CD4-positive, alpha-beta T cell treated with Interleukin-1 beta for 1 hour (primary cell): ENCODE data around the gene IQCH.
A peak's percentile ranks its signal among the peaks of the same experiment; 100 is the strongest.
"Not testable (repeated sequence)": the region's sequence is repeated elsewhere in the genome, so short reads cannot be mapped to it uniquely, and the experiment has no call there.

Experiments
- DNase-seq, 2 donors: peaks; one replicate each; pipeline ENCODE4 v3.0.0-alpha.2; 2020 to 2022

IQCH gene

DNA sequence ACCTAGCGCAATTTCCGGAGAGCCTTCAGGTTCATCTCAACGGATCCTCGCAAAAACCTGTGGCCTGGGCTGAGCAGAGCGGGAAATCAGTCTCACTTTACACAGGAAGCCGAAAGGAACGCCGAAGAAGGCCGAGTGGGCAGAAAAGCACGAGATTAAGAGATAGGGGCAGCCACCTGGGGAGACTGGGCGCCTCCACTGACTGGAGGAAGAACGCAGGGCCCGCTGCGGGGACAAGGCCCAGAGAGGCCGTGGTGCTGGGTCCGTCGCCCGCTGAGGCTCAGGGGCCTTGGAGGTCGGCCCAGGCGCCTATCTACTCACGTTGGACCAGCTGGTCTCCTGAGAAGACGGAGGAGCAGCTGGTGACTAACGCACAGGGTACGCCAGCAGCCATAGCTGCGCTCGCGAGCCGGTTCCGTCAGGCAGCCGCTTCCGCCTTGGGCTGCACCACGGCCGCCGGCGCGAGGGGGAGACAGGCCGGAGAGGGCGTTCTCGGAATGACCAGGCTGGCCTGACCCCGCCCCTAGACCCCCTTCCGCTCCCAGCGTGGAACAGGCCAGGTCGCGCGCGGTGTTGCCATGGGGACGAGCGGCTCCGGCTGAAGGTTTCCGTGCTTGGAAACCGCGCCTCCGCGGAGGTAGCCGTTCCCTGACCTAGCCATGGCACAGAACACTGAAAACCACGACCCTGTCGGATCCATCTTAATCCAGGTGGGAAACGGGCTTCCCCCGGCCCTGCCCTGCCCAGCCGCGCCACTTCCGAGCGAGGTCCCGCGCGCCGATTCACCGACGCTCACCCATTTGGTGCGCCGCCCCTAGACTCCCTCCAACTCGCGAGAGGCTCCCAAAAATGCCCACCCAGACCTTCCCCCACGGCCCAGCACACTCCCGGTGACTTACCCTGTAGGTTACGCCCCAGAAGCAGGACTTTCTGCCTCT is at the start of gene IQCH, which contains the start of gene AAGAB:
IQCH (plus strand) TSS at position 549 of the 938 bp plus-strand sequence; CDS start at position 660, 111 bp downstream.
AAGAB (minus strand) TSS at position 424 of the 938 bp plus-strand sequence; CDS start at position 394, 30 bp downstream.
- peak; percentile 96 to 98 for DNase-seq

- no peak for DNase-seq
Observed at GRCh38 chr15:67207555-67208207, 46.9 kb upstream of the IQCH start.

- DNase-seq = no peak
Observed at GRCh38 chr15:67208396-67208795, 46.2 kb upstream of the IQCH start.

DNA sequence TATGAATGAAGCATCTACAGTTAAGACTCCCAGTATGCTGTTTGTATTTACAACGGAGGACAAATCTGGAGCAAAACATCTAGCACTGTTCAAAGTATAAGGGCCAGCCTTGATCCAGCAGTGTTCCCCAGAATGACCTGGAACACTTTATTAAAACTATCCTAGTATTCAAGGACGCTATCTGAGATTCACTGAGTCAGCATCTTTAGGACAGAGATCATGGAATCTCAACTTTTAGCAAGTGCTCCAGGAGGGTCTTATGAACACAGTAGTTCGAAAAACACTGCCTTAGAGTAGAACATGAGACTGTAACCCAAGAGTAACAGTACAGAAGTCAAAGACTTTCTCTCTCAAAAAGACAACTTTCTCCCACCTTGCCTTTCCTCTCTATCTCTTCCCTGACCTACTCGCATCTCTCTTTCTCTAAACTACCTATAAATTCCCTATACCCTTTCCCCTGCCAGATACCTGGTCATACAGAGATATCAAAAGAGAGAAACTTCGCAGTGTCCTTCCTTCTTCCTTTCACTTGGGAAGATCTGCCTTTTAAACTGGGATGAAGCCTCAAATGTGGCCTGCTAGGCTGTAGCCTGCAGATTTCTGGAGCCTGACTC is 43.9 kb upstream of the IQCH start:
- DNase-seq = no peak

GRCh38 chr15:67212684-67213367 is 41.8 kb upstream of the IQCH start:
- DNase-seq = no peak

DNA sequence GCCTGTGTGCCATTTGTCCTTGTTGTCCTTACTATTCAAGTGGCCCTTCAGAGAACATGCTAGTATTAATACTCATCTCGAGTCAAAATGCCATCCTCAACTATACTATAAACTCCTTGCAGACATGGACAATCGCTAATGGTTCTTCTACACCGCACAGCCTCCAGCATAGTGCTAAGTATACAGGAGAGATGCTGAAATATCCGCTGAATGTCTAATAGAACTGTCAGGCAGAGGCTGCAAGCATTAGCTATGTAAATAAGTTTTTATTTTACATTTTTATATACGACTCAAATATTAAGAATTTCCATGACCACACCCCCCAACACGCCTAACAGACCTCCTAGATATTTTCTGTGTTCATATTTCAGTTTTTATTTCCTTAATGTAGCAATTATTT is 39.5 kb upstream of the IQCH start:
- no peak for DNase-seq

- DNase-seq = no peak
Observed at GRCh38 chr15:67216859-67217258, 37.7 kb upstream of the IQCH start.

GRCh38 chr15:67218428-67218827 is 36.2 kb upstream of the IQCH start:
- no peak for DNase-seq

GRCh38 chr15:67219288-67219687 is 35.3 kb upstream of the IQCH start:
- no peak for DNase-seq

- DNase-seq = no peak
Observed at GRCh38 chr15:67224889-67225288, 29.7 kb upstream of the IQCH start.

- no peak for DNase-seq
Observed at GRCh38 chr15:67225336-67225735, 29.2 kb upstream of the IQCH start.

DNA sequence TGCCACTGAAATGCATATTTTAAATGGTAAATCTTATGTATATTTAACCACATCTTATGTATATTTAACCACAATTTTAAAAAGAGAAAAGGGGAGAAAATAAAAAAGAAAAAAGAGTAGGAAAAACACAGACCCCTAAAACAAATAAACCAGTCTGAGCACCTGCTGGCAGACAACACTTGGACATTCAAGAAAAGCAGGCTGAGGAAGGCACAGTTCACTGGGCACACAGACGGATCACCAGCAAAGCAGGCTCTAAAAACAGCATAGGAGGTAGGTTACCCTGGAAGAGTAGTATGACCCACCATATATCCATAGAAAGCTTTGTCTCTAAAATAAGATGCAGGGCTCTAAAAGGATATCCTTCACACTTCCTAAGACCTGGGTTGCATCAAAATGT is 27.2 kb upstream of the IQCH start:
- DNase-seq = no peak

DNA sequence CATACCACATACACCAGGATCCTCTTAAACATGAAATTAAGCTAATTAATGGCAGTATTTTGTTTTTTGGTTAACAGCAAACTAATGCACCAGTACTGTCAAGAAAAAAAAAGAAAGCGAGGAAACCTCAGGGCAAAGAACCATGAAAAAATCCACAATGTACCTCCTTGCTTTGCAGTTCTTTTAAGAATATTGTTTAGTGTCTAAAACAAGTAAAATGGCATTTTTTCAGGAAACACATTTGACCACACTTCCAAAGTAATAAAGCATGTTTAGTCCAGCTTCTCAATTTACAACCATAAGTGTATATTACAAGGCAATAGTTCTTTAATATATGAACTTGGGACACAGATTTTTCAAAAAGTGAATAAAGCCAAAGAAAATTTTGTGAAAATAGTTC is 26.7 kb upstream of the IQCH start:
- no peak for DNase-seq

- no peak for DNase-seq
Observed at GRCh38 chr15:67228286-67228685, 26.3 kb upstream of the IQCH start.

- DNase-seq = no peak
Observed at GRCh38 chr15:67230504-67230903, 24.1 kb upstream of the IQCH start.

GRCh38 chr15:67232591-67232990 is 22.0 kb upstream of the IQCH start:
- no peak for DNase-seq

- peak in 1 of 2 donors; percentile 52 for DNase-seq
Observed at GRCh38 chr15:67240235-67241131, 14.1 kb upstream of the IQCH start.

GRCh38 chr15:67241132-67241855 is 13.3 kb upstream of the IQCH start:
- DNase-seq = peak in 1 of 2 donors; percentile 23

GRCh38 chr15:67242708-67243111 is 11.9 kb upstream of the IQCH start:
- no peak for DNase-seq

DNA sequence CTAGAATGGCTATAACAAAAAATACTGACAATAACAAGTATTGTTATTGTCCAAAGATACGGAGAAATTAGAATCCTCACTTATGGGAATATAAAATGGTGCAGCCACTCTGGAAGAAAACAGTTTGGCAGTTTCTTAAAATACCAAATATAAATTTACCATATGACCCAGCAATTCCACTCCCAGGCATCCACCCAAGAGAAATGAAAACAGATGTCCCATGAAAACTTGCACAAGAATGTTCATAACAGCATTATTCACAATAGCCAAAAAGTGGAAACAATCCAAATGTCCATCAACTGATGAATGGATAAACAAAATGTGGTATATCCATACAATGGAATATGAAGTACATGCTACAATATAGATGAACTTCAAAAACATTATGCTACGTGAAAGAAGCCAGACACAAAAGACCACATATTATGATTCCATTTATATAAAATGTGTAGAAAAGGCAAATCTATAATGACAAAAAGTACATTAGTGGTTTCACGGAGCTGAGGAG is 9.6 kb upstream of the IQCH start:
- no peak for DNase-seq

DNA sequence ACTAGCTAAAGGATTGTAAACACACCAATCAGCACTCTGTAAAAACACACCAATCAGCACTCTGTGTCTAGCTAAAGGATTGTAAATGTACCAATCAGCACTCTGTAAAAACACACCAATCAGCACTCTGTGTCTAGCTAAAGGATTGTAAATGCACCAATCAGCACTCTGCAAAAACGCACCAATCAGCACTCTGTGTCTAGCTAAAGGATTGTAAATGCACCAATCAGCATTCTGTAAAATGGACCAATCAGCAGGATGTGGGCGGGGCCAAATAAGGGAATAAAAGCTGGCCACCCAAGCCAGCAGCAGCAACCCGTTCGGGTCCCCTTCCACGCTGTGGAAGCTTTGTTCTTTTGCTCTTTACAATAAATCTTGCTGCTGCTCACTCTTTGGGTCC is 8.0 kb upstream of the IQCH start:
- not testable (repeated sequence) for DNase-seq
